Activated CD4-positive, alpha-beta T cell treated with anti-CD3 and anti-CD28 coated beads, Interleukin-10, Interleukin-2, amounts not matched to agents 100 ng/mL and 50 ng/mL, durations not matched to agents 16 hours and 8 hours (primary cell): ENCODE data around the gene SMC1A.
"Not testable (repeated sequence)": the region's sequence is repeated elsewhere in the genome, so short reads cannot be mapped to it uniquely, and the experiment has no call there.

Experiments
- DNase-seq: peaks from one replicate; pipeline ENCODE4 v3.0.0-alpha.2; 2020

The SMC1A gene

DNA sequence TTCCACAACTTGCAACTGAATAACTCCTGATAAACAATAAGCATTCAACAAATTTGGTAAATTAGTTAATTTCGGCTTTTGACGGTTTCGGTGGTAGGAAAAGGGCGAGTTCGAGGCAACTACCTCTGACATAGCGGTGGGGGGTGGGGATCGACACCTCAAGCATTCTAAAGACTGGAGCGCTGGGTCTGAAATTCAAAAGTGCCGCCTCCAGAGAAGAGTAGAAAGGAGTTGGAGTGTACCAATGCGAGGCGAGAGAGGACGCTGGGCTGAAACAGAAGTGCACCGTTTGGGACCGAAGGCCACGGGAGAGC lies 725 bp downstream of the SMC1A start:
- no peak for DNase-seq

- no peak for DNase-seq
Observed at GRCh38 chrX:53421125-53421524, 1.3 kb downstream of the SMC1A start.

DNA sequence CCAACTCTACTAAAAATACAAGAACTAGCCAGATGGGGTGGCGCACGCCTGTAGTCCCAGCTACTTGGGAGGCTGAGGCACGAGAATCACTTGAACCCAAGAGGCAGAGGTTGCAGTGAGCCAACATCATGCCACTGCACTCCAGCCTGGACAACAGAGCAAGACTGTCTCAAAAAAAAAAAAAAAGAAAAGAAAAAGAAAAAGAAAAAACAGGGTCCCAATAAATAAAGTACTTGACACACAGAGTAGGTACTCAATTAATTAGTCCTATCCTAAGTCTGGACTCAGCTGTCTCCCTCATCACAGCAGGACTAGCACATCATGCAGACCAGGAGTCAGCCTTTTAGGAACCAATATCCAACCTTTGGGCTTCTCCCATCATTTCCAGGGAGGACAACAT lies 2.1 kb downstream of the SMC1A start:
- DNase-seq = not testable (repeated sequence)

GRCh38 chrX:53412446-53412845 lies 10.0 kb downstream of the SMC1A start:
- no peak for DNase-seq

- no peak for DNase-seq
Observed at GRCh38 chrX:53403535-53403934, 18.9 kb downstream of the SMC1A start.

- peak; percentile 37 for DNase-seq
Observed at GRCh38 chrX:53398216-53398615, 24.2 kb downstream of the SMC1A start.

DNA sequence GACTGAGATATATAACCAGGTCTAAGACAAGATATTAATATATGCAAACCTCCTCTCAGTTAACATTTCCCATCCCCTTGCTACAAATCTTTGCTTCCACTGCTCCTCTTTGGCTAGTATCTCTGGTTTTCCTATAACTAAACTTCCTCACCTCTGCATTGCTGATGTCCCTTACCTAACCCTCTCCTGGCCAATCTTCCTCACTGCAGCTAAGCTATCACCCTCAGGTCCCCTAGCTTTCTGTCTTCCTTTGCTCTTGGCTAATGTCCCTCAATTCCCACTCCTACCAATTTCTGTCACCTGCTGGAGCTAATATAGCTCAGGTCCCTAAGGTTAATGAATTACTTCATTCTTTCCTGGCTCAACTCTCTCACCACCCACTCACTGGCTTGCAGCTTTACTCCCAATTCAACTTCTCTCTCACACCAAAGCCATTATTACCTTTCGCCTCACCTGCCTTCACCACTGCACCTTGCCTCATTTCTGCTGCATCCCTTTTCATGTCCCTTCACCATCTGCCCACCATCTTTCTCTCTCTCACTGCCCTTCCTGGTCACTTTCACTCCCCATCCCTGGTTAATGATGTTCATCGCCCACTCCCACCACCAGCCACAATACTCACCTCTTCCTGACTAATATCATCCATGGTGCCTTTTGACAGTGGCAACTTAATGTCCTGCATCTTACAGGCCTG lies 26.7 kb downstream of the SMC1A start:
- no peak for DNase-seq

DNA sequence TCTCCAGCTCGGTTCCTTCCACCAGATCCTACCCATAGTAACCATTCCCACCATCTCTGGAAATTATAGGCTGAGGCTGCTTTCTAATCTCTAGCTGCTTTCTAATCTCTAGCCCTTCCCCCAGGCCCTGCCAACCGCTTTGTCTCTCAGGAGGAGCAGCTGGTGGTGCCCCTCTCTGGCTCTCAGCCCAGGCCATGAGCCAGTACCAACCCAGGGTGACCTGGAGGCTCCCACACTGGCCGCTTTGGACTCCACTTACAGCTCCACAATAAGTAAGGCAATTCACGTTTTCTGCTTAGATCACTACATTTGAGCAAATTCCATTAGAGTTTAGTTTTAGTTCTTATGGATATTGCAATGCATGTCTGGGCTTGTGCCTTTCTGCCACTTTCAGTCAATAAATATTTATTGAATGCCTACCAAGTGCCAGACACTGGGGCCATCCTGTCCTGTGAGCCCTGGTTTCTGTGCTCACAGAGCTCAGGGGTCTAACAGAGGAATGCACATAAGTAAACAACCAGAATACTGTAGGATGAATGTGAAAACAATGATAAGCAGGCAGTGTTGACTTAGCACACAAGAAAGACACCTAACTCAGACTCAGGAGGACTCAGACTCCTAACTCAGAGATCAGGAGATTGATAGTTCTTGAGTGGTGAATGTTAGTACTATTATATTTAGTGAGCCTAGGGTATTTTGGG lies 38.9 kb downstream of the SMC1A start:
- no peak for DNase-seq

DNA sequence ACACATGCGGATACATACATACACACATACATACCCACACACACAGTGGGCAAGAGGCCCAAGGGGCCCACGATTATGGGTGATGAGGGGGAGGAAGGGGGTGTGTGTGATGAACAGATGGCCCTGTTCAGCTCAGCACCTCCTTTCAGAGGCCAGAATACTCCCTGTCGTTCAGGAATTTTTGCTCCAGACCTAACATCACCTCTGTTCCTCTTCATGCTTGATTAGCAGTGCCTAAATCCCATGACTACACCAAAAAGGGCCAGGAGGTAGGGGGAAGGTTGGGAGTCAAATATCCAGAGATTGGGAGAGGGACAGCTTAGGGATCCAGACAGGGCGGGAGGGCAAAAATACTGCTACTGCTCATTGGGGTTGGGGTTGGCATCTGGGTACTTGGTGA lies 42.7 kb downstream of the SMC1A start:
- no peak for DNase-seq

- DNase-seq = peak; percentile 22
Observed at GRCh38 chrX:53379008-53379710, 43.3 kb downstream of the SMC1A start.

DNA sequence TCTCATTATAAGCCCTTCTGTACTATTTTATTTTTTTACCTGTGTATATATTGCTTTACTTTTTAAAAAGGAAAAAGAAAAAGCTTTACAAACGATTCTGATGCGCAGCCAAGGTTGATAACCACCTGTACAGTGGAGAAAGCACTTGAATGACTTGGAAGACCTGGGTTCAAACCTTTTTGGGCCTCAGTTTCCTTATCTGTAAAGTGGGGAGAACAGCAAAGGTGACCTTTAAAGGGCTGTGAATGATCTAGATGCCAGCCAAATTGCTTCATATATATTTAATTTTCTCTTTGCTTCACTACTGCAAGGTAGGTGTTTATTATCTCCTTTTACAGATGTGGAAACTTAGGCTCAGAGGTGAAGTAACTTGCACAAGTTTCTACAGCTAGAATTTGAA lies 45.0 kb downstream of the SMC1A start:
- no peak for DNase-seq

DNA sequence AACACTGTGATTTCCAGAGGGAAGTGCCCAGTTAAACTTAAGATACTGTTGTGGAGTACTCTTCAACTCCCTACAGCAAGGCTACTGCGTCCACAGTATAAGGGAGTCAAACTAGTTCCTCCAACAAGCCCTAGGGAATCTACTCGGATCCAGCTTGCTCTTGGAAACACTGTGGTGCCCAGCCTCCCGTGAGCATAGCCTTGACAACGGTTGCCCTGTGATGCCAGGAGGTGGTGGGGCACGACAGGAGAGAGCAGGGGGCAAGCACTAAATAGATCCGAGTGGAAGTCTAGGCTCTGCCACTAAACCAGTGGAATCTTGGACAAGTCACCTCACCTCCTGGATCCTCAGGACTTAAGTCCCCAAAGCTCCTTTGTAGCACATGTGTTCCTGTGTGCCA lies 45.6 kb downstream of the SMC1A start:
- DNase-seq = no peak

- no peak for DNase-seq
Observed at GRCh38 chrX:53374923-53375322, 47.5 kb downstream of the SMC1A start.

- DNase-seq = no peak
Observed at GRCh38 chrX:53374222-53374820, 48.1 kb downstream of the SMC1A start.

GRCh38 chrX:53373307-53373706 lies 49.1 kb downstream of the SMC1A start:
- DNase-seq = no peak

DNA sequence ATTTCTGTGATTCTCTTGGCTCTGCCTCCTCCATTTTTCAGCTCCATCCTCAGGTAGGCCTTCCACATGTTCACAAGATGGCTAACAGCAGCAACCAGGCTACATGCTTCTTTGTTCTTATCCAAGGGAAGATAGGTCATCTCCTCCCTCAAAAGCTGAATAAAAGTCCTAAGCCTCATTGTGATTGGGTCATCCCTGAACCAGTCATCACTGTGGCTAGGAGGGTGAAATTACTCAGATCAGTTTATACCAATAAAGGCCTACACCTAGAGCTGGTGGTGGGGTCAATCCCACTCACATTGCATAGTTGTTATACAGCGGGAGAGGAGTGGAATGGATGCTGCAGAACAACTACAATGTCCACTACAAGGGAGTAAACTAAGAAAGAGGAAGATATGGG lies 56.0 kb downstream of the SMC1A start:
- not testable (repeated sequence) for DNase-seq

GRCh38 chrX:53362449-53362848 lies 60.0 kb downstream of the SMC1A start:
- DNase-seq = no peak

GRCh38 chrX:53357799-53358530 lies 64.5 kb downstream of the SMC1A start:
- no peak for DNase-seq

DNA sequence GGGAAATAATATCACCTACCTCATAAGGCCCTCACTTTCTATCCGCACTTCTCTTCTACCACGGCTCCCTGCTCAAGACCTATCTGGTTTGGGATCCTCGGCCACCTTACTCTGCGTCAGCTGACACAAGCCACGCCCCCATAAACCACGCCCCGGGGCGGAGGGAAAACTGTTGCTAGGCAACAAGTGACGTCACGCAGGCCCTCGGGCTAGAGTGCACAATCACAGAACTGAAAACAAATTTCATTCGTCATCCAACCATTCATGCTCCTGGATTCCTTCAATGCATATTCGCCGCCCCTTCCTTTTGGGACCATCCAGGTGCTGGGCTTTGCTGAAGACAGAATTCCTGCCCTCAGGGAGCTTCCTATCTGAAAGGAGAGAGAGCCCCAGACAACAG lies 66.3 kb downstream of the SMC1A start:
- DNase-seq = peak; percentile 23

- DNase-seq = no peak
Observed at GRCh38 chrX:53354669-53355068, 67.8 kb downstream of the SMC1A start.

DNA sequence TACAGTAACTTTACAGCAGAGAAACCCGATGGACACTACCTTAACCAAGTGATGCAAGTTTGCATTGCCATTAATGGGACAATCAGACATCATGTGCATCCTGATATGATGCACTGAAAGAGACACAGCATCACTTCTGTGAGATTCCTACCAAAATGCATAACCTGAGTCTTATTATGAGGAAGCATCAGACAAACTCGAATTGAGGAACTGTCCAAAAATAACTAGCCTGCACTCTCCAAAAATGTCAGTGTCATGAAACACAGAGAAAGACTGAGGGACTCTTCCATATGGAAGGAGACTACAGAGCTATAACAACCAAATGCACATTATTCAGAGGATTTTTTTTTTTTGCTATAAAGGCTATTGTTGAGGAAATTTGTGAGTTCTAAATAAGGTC lies 74.5 kb downstream of the SMC1A start:
- no peak for DNase-seq

DNA sequence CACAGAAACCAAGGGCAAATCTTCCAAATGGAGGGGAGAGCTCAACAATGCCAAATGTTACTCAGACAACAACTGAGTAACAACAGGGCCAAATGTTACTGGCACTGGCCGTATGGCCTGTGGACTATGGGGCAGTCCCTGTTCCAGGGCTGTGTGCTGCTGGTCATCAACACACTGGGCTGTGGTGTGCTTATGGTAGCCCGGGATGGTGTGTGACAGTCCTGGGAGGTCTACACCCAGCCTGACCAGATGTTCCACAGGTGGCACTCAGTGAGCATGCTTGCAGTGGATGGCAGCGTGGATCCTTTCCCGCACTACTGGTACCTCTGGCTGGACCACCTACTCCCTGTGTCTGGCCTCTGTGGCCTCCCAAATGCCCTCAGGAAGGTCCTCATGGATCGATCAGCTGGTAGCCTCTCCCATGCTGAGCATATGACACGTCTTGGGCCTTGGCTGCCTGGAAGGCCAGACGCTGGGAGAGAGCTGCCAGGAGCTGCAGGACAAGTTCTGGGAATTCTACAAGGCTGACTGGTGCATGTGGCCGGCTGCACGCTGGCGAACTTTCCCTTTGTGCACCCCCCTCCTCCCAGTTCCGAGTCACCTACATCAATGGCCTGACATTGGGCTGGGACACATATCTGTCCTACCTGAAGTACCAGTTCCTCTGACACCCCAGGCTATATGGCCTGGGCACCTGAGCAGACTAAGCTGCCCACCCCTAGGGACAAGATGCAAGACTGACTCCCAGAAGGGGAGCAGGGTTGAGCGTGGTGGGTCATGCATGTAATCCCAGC lies 81.4 kb downstream of the SMC1A start:
- DNase-seq = no peak
